Activated CD4-positive, alpha-beta memory T cell treated with anti-CD3 and anti-CD28 coated beads, Interleukin-2, amount 10 ng/mL, durations not matched to agents 7 days and 5 days (primary cell): ENCODE measurements around the gene STPG3. TPM values are rescaled to one million over a fixed set of nuclear protein-coding genes. Genes with fewer than 3 reads are reported as not detected.

ENCODE experiments used
- CTCF ChIA-PET: fragments of 350-600 bp; sonication (Branson Sonifier 250); formaldehyde crosslinking; loops from one replicate; lab custom pipeline; 2021; ENCODE audit warnings: antibody characterized with exemption, inconsistent platforms; lab: Charles Lee
- POLR2A ChIA-PET: fragments of 350-600 bp; sonication (Branson Sonifier 250); formaldehyde crosslinking; loops from one replicate; lab custom pipeline; 2021; ENCODE audit warnings: antibody characterized with exemption; lab: Charles Lee
- DNase-seq: peaks from one replicate; pipeline ENCODE4 v3.0.0-alpha.2; 2020
- H3K27ac Mint-ChIP-seq: one replicate; pipeline ENCODE4 v1.8.0; 2021; ENCODE audit warnings: mild to moderate bottlenecking, mixed read lengths
- H3K27me3 Mint-ChIP-seq: one replicate; pipeline ENCODE4 v1.8.0; 2021; ENCODE audit warnings: mixed read lengths
- H3K36me3 Mint-ChIP-seq: one replicate; pipeline ENCODE4 v1.8.0; 2021; ENCODE audit warnings: low read depth, mixed read lengths
- H3K4me1 Mint-ChIP-seq: one replicate; pipeline ENCODE4 v1.8.0; 2021; ENCODE audit warnings: mixed read lengths
- H3K4me3 Mint-ChIP-seq: one replicate; pipeline ENCODE4 v1.8.0; 2021; ENCODE audit warnings: mild to moderate bottlenecking, mixed read lengths
- H3K9me3 Mint-ChIP-seq: one replicate; pipeline ENCODE4 v1.8.0; 2021; ENCODE audit warnings: mixed read lengths
- total RNA-seq, 2 experiments: library from RNA; stranded (reverse); gene quantifications; one replicate each; pipeline ENCODE4 v1.2.3, GENCODE V29; 2021

STPG3 gene
- total RNA-seq, 2 experiments from 2014 or later: not detected

- POLR2A ChIA-PET: interaction anchor here (1.7 to 2.9 kb wide), 2 partner anchors 10 to 20 kb away, joined by 5 to 13 read pairs; partner anchors contain the start of gene NELFB
- H3K36me3 Mint-ChIP-seq: peaks cover 10% of the 10 kb centered on the region
- H3K9me3 Mint-ChIP-seq: no peaks in the 10 kb centered on the region
- CTCF ChIA-PET: interaction anchor here (2.1 kb wide), 1 partner anchor 11 kb away, joined by 9 read pairs; no protein-coding TSS in a partner anchor
- H3K4me1 Mint-ChIP-seq: peaks cover 31% of the 10 kb centered on the region
- DNase-seq: no peak
- H3K4me3 Mint-ChIP-seq: no peak overlapping the region
- H3K27ac Mint-ChIP-seq: peak overlapping the region; percentile 47
- H3K27me3 Mint-ChIP-seq: no peaks in the 10 kb centered on the region
Observed at GRCh38 chr9:137275588-137276472, 24.7 kb downstream of the STPG3 start.

DNA sequence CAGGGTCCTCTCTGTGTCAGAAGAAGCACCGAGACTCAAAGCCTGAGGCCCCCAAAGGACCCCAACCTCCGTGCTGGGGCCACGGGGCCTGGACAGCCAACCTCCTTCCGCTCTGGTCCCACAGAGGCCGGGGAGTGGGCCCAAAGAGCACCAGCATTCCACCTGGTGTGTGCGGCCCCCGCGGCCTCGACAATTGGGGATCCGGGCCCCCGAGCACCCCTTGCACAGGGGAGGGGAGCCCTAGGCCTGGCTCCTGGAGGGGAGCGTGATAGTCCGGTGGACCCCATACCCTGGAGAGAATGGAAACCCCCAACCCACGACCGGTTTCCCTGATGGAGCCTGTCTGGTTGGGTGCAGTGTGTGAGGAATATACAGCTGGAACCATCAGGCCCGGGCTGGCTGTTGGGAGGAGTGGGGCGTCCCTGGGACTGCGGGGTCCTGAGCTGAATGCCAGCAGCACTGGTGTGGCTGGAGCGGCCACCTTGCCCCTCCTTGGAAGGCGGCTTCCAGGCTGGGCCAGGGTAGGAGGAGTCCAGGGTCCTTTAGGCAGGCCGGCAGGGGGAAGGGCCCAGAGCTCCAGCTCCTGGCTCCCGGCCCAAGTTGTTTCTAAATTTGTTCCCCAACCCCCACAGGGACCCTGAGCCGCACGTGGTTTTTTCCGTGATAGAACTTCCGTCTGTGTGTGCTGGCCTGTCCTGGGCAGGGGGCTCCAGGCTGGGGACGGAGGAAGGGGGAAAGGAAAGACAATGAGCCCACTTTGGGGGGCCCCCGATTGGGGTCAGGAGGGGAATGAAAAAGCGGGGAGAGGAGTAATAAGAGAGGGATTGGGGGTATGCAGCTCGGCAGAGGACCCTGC lies 25.6 kb downstream of the STPG3 start:
- H3K27ac Mint-ChIP-seq: peak overlapping the region; percentile 68
- DNase-seq: no peak
- CTCF ChIA-PET: interaction anchor here (0.5 to 2.1 kb wide), 11 partner anchors 10 to 207 kb away, joined by 3 to 9 read pairs (median 4); partner anchors contain the start of genes NRARP, SAPCD2 and TUBB4B
- H3K36me3 Mint-ChIP-seq: peaks cover 7% of the 10 kb centered on the region
- no peaks in the 10 kb centered on the region for H3K27me3 Mint-ChIP-seq
- POLR2A ChIA-PET: interaction anchor here (1.1 to 2.9 kb wide), 6 partner anchors 10 to 72 kb away, joined by 3 to 18 read pairs (median 6); partner anchors contain the start of genes NELFB and TUBB4B
- H3K9me3 Mint-ChIP-seq: no peaks in the 10 kb centered on the region
- H3K4me1 Mint-ChIP-seq: peaks cover 23% of the 10 kb centered on the region
- peak overlapping the region; percentile 58 for H3K4me3 Mint-ChIP-seq

DNA sequence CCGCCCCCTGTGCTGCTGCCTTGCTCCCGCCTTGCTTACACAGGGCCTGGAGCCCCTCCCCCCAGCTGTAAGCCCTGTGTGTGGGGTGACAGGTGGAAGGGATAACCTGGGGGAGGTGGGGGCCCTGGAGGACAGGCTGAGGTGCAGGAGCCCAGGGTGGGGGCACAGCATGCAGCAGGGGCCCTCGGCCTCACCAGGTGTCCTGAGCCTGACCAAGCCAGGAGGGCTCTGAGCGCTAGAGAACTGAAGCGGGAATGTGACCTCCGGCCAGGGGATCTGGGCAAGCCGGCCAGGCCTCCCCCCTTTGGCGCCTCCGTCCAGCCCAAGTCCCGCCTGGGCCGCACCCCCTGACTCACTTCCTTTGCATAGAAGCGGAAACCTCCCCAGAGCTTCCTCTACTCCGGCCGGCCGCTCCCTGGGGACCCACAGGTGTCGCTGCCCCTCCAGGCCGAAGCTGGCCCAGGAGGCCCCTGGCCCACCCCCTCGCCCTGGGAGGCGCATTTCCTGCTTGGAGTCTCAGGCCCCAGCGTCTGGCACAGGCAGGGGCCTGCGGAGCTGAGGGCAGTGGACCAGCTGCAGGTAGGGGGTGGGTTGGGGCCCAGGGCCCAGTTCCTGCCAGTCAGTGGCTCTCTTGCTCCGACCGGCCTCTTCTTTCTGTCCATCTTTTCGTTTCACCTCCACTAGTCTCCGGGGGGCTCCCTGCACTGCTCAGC lies 26.4 kb downstream of the STPG3 start, which contains the start of gene TOR4A:
TSS of gene TOR4A (plus strand) at position 398 of the 713 bp plus-strand sequence. CDS start 964 bp downstream, outside the sequence.
- peak; percentile 73 for DNase-seq
- H3K9me3 Mint-ChIP-seq: no peaks in the 10 kb centered on the region
- peaks cover 7% of the 10 kb centered on the region for H3K36me3 Mint-ChIP-seq
- H3K4me1 Mint-ChIP-seq: peaks cover 26% of the 10 kb centered on the region
- H3K27me3 Mint-ChIP-seq: no peaks in the 10 kb centered on the region
- H3K4me3 Mint-ChIP-seq: peak within 1 kb of the TSS; percentile 84
- peak within 1 kb of the TSS; percentile 79 for H3K27ac Mint-ChIP-seq
- ChIA-PET CTCF (interaction anchor here (0.5 to 2.1 kb wide), 10 partner anchors 9 to 208 kb away, joined by 3 to 9 read pairs (median 4); partner anchors contain the start of genes NRARP, SAPCD2 and TUBB4B), POLR2A (interaction anchor here (1.0 to 2.9 kb wide), 8 partner anchors 8 to 162 kb away, joined by 3 to 18 read pairs (median 4); partner anchors contain the start of genes NELFB and TUBB4B)

GRCh38 chr9:137278061-137278701 lies 27.1 kb downstream of the STPG3 start:
- H3K27me3 Mint-ChIP-seq: no peaks in the 10 kb centered on the region
- H3K27ac Mint-ChIP-seq: peak overlapping the region; percentile 79
- H3K4me1 Mint-ChIP-seq: peaks cover 30% of the 10 kb centered on the region
- H3K36me3 Mint-ChIP-seq: peaks cover 10% of the 10 kb centered on the region
- peak overlapping the region; percentile 84 for H3K4me3 Mint-ChIP-seq
- peak; percentile 39 for DNase-seq
- POLR2A ChIA-PET: interaction anchor here (1.0 to 2.9 kb wide), 6 partner anchors 9 to 163 kb away, joined by 3 to 18 read pairs (median 6); partner anchors contain the start of genes NELFB and TUBB4B
- CTCF ChIA-PET: interaction anchor here (0.6 to 2.1 kb wide), 6 partner anchors 9 to 350 kb away, joined by 3 to 9 read pairs (median 4); partner anchors contain the start of genes NRARP and TUBB4B
- no peaks in the 10 kb centered on the region for H3K9me3 Mint-ChIP-seq

- Mint-ChIP-seq H3K27ac (no peak overlapping the region), H3K4me3 (peak overlapping the region; percentile 10), H3K4me1 (peaks cover 30% of the 10 kb centered on the region), H3K9me3 (no peaks in the 10 kb centered on the region), H3K36me3 (peaks cover 7% of the 10 kb centered on the region), H3K27me3 (no peaks in the 10 kb centered on the region)
- DNase-seq: no peak
- CTCF ChIA-PET: interaction anchor here (0.6 kb wide), 1 partner anchor 350 kb away, joined by 4 read pairs; no protein-coding TSS in a partner anchor
- POLR2A ChIA-PET: interaction anchor here (1.4 to 2.9 kb wide), 3 partner anchors 23 to 38 kb away, joined by 4 to 13 read pairs (median 5); partner anchors contain the start of genes NELFB and TUBB4B
Observed at GRCh38 chr9:137278721-137279711, 27.9 kb downstream of the STPG3 start.

DNA sequence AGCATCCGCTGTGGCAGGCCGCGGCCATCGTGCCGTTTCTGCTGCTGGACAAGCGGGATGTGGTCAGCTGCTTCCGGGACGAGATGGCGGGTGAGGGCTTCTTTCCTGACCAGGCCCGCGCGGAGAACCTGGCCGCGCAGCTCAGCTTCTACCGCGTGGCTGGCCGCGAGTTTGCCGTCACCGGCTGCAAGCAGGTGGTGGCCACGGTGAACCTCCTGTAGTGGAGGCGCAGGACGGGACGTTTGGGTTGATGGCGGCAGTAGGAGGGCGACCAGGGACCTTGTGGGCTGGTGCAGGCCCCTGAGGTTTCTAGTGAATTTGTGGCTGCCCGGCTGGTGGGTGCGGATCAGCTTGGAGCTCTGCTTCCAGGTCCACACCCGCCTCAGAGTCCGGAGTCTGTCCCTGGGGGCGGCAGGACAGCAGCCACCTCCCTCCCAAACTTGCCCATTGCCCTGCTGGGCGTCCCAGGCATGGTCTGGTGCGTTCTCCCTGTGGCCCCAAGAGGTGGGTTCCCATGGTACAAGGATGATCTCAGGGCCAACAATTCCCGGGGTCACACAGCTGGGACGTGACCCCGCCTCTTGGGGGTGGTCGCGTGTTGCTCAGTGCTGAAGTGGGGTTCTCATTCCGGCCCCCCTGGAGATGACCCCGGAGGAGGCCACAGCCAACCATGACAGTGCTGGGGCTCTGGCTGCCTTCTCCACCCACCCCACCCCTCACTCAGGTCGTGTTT lies 28.8 kb downstream of the STPG3 start:
- Mint-ChIP-seq H3K9me3 (no peaks in the 10 kb centered on the region), H3K36me3 (peaks cover 7% of the 10 kb centered on the region), H3K27me3 (no peaks in the 10 kb centered on the region), H3K4me3 (peak overlapping the region; percentile 24), H3K4me1 (peaks cover 30% of the 10 kb centered on the region), H3K27ac (no peak overlapping the region)
- POLR2A ChIA-PET: interaction anchor here (1.4 to 1.8 kb wide), 2 partner anchors 24 to 39 kb away, joined by 4 to 5 read pairs; partner anchors contain the start of genes NELFB and TUBB4B
- no peak for DNase-seq
- CTCF ChIA-PET: interaction anchor here (0.6 kb wide), 1 partner anchor 160 kb away, joined by 5 read pairs; no protein-coding TSS in a partner anchor

GRCh38 chr9:137280474-137281344 lies 29.6 kb downstream of the STPG3 start:
- POLR2A ChIA-PET: interaction anchor here (1.4 to 1.8 kb wide), 3 partner anchors 25 to 40 kb away, joined by 4 to 5 read pairs (median 5); partner anchors contain the start of genes NELFB and TUBB4B
- CTCF ChIA-PET: interaction anchor here (0.6 kb wide), 1 partner anchor 160 kb away, joined by 5 read pairs; no protein-coding TSS in a partner anchor
- Mint-ChIP-seq H3K27me3 (no peaks in the 10 kb centered on the region), H3K4me3 (peak overlapping the region; percentile 24), H3K36me3 (peaks cover 7% of the 10 kb centered on the region), H3K4me1 (peaks cover 26% of the 10 kb centered on the region), H3K27ac (no peak overlapping the region), H3K9me3 (no peaks in the 10 kb centered on the region)
- DNase-seq: no peak

DNA sequence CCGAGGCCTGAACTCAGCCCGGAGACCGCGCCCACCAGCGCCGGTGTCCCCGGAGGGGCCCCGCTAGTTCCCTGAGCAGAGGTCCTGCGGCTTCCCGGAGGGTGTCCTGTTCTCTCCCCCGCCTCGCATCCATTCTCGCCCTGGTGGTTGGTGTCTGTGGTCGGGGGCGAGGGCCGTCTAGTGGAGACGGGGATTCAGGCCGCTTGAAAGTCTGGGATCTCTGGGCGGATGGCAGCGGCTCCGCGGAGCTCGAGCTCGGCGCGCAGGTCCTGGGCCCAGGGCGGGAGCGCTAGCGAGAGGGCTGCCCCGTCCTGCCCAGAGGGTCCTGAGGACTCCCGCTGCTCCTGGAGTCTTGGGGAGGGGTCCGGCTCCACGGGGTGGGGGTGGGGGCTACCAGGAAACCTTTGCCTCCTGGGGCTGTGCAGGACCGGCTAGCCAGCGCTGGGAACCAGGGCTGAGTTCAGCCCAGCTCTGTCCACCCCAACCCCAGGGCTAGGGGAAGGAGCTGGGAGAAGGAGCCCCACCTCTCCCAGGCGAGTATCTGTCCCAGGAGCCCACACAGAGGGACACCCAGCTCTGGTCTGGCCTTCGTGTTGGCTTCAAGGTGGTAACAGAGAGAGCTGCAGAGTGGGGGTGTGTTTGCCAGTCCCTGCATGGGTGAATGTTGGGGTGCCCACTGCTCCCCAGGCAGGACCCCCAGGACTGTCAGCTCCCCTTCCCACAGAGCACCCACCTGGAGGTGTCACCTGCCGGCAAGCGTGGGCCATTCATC lies 30.4 kb downstream of the STPG3 start:
- H3K4me3 Mint-ChIP-seq: no peak overlapping the region
- ChIA-PET POLR2A (interaction anchor here (0.6 to 1.7 kb wide), 2 partner anchors 41 to 162 kb away, joined by 3 to 5 read pairs; partner anchors contain the start of gene TUBB4B), CTCF (interaction anchor here (0.7 kb wide), 1 partner anchor 214 kb away, joined by 3 read pairs; no protein-coding TSS in a partner anchor)
- DNase-seq: no peak
- peaks cover 7% of the 10 kb centered on the region for H3K36me3 Mint-ChIP-seq
- H3K4me1 Mint-ChIP-seq: peaks cover 23% of the 10 kb centered on the region
- H3K9me3 Mint-ChIP-seq: no peaks in the 10 kb centered on the region
- H3K27me3 Mint-ChIP-seq: no peaks in the 10 kb centered on the region
- no peak overlapping the region for H3K27ac Mint-ChIP-seq
